Astrocyte (in vitro differentiated cells and primary cell): ENCODE data around the gene COL19A1. TPM values are rescaled to one million over a fixed set of nuclear protein-coding genes. Genes with fewer than 3 reads are reported as not detected.

Experiments used
- DNase-seq: peaks from one replicate; pipeline ENCODE4 v3.0.0-alpha.2; 2010; ENCODE audit warnings: low read depth
- FAIRE-seq: peaks from 2 replicates; lab custom pipeline; 2011; peaks lifted over from hg19 to GRCh38; lab: Jason Lieb, UNC
- H2AFZ ChIP-seq: 2 replicates; pipeline ENCODE4 v1.6.0; 2012; ENCODE audit warnings: low read depth, low read length, inconsistent platforms
- H3K27ac ChIP-seq: 2 replicates; pipeline ENCODE4 v1.5.1; 2011; ENCODE audit warnings: low read depth, low read length, inconsistent platforms
- H3K27me3 ChIP-seq: 2 replicates; pipeline ENCODE4 v1.6.0; 2011; ENCODE audit warnings: low read length, inconsistent platforms; ENCODE audit not compliant: insufficient read depth
- H3K36me3 ChIP-seq: 2 replicates; pipeline ENCODE4 v1.5.1; 2011; ENCODE audit warnings: low read length, inconsistent platforms; ENCODE audit not compliant: insufficient read depth
- H3K4me1 ChIP-seq: 2 replicates; pipeline ENCODE4 v1.5.1; 2011; ENCODE audit warnings: low read length, inconsistent platforms; ENCODE audit not compliant: insufficient read depth
- H3K4me2 ChIP-seq: 2 replicates; pipeline ENCODE4 v1.6.0; 2012; ENCODE audit warnings: low read length, inconsistent platforms
- H3K4me3 ChIP-seq: 2 replicates; pipeline ENCODE4 v1.5.1; 2011; ENCODE audit warnings: low read depth, mild to moderate bottlenecking, low read length, inconsistent platforms; ENCODE audit not compliant: insufficient read depth
- H3K79me2 ChIP-seq: 2 replicates; pipeline ENCODE4 v1.6.0; 2012; ENCODE audit warnings: mild to moderate bottlenecking, low read length, inconsistent platforms; ENCODE audit not compliant: insufficient read depth
- H3K9ac ChIP-seq: 2 replicates; pipeline ENCODE4 v1.6.0; 2012; ENCODE audit warnings: mild to moderate bottlenecking, low read length, inconsistent platforms
- H3K9me3 ChIP-seq: 2 replicates; pipeline ENCODE4 v1.5.1; 2012; ENCODE audit warnings: low read depth, mild to moderate bottlenecking, low read length, inconsistent platforms; ENCODE audit not compliant: insufficient read depth
- H4K20me1 ChIP-seq: 2 replicates; pipeline ENCODE4 v1.6.0; 2012; ENCODE audit warnings: low read length, inconsistent platforms; ENCODE audit not compliant: insufficient read depth
- H3K27ac Mint-ChIP-seq: one replicate; pipeline ENCODE4 v1.8.0; 2021; ENCODE audit warnings: mild to moderate bottlenecking, mixed read lengths; ENCODE audit not compliant: unreplicated experiment
- H3K27me3 Mint-ChIP-seq: one replicate; pipeline ENCODE4 v1.8.0; 2021; ENCODE audit warnings: low read depth, mixed read lengths; ENCODE audit not compliant: unreplicated experiment
- H3K36me3 Mint-ChIP-seq: one replicate; pipeline ENCODE4 v1.8.0; 2021; ENCODE audit warnings: low read depth, mixed read lengths; ENCODE audit not compliant: unreplicated experiment
- H3K4me1 Mint-ChIP-seq: one replicate; pipeline ENCODE4 v1.8.0; 2021; ENCODE audit warnings: low read depth, mixed read lengths; ENCODE audit not compliant: unreplicated experiment
- H3K4me3 Mint-ChIP-seq: one replicate; pipeline ENCODE4 v1.8.0; 2021; ENCODE audit warnings: mild to moderate bottlenecking, moderate library complexity, mixed read lengths; ENCODE audit not compliant: unreplicated experiment
- H3K9me3 Mint-ChIP-seq: one replicate; pipeline ENCODE4 v1.8.0; 2021; ENCODE audit warnings: mild to moderate bottlenecking, mixed read lengths; ENCODE audit not compliant: unreplicated experiment
- EZH2 ChIP-seq: IDR thresholded peaks from 2 replicates; pipeline ENCODE4 v1.6.1; 2012; ENCODE audit warnings: mild to moderate bottlenecking, low read length, inconsistent platforms; ENCODE audit not compliant: insufficient read depth
- total RNA-seq: library from RNA; stranded (reverse); gene quantifications from 2 replicates; pipeline ENCODE4 v1.2.1, GENCODE V29; 2021
- TF ChIP-seq, protein P1 (sequence below): IDR thresholded peaks from 2 replicates; pipeline ENCODE4 v1.5.1; 2011; ENCODE audit warnings: low read depth, mild to moderate bottlenecking, inconsistent platforms, low read length, moderate library complexity; ENCODE audit not compliant: insufficient read depth

COL19A1 gene
- total RNA-seq, 1 donor from 2014 or later = 0.18 TPM

DNA sequence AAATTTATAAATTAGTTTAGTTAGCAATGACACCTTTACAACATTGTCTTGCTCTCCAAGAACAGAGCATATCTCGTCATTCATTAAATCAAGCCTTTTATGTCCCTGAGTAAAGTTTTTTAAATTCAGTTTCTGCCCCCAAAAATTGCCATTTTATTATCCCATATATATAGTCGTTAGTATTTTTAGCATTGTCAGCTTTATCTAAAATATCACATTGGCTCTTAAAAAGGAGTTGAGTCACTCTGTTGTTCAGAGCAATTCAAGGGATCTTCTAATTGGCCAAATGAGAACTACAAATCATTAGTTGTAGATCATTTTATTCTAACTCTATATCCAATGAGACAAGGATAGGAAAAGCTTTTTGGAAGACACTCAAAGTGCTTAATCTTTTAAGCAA is 309.4 kb downstream of the COL19A1 start:
- peaks cover 4% of the 10 kb centered on the region for H3K4me1 Mint-ChIP-seq
- no peak overlapping the region for H3K27ac Mint-ChIP-seq
- no peak overlapping the region for H3K27ac ChIP-seq
- DNase-seq (no peak), FAIRE-seq (no peak)
- H3K9ac ChIP-seq = no peak overlapping the region
- no peaks in the 10 kb centered on the region for H3K36me3 Mint-ChIP-seq
- H3K27me3 Mint-ChIP-seq = no peaks in the 10 kb centered on the region
- no peaks in the 10 kb centered on the region for H3K9me3 ChIP-seq
- H3K27me3 ChIP-seq = no peaks in the 10 kb centered on the region
- no peak overlapping the region for H2AFZ ChIP-seq
- H3K4me2 ChIP-seq = no peak overlapping the region
- no peak overlapping the region for H3K4me3 Mint-ChIP-seq
- no peaks in the 10 kb centered on the region for H3K36me3 ChIP-seq
- H4K20me1 ChIP-seq = no peaks in the 10 kb centered on the region
- H3K4me3 ChIP-seq = no peak overlapping the region
- peaks cover 7% of the 10 kb centered on the region for H3K9me3 Mint-ChIP-seq
- no peaks in the 10 kb centered on the region for H3K4me1 ChIP-seq
- H3K79me2 ChIP-seq = no peaks in the 10 kb centered on the region
- TF ChIP-seq, protein P1, sequence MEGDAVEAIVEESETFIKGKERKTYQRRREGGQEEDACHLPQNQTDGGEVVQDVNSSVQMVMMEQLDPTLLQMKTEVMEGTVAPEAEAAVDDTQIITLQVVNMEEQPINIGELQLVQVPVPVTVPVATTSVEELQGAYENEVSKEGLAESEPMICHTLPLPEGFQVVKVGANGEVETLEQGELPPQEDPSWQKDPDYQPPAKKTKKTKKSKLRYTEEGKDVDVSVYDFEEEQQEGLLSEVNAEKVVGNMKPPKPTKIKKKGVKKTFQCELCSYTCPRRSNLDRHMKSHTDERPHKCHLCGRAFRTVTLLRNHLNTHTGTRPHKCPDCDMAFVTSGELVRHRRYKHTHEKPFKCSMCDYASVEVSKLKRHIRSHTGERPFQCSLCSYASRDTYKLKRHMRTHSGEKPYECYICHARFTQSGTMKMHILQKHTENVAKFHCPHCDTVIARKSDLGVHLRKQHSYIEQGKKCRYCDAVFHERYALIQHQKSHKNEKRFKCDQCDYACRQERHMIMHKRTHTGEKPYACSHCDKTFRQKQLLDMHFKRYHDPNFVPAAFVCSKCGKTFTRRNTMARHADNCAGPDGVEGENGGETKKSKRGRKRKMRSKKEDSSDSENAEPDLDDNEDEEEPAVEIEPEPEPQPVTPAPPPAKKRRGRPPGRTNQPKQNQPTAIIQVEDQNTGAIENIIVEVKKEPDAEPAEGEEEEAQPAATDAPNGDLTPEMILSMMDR = no peak
- TF ChIP-seq EZH2 = no peak

DNA sequence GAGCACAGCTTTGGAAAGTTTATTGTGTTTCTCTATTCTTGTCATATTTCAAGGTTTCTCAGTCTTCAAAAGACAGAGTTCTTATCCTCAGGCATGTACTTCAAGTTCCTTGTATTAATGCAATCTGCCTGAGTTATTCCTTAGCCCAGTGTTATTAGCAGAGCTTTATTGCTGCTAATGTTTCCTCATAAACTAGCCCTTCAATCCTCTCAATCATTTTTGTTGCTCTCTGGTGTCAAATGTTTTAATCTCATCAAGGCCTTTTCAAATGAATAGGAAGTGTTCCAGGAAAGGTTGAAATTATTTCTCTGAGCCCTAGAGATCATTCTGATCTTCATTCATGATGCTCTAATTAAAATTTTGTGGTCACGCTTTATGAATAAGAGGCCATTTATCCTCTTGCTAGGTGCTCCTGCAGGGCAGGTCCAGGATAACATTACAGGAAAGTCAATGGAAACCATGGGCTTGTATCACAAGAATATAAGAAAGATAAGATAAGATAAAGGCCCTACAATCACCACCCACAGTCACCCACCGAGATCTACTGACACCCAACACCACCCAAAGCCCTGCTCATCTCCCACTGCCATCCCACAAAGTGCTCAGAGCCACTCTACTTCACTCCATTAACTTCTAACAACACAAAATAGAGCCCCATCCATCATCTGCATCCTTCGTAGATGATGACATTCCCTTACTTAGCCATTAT is 310.6 kb downstream of the COL19A1 start:
- H3K9me3 ChIP-seq = peaks cover under 1% of the 10 kb centered on the region
- H4K20me1 ChIP-seq = no peaks in the 10 kb centered on the region
- H3K36me3 ChIP-seq = no peaks in the 10 kb centered on the region
- no peak overlapping the region for H3K27ac ChIP-seq
- H2AFZ ChIP-seq = no peak overlapping the region
- TF ChIP-seq, protein P1 = no peak
- TF ChIP-seq EZH2 = no peak
- DNase-seq (no peak), FAIRE-seq (no peak)
- peaks cover 1% of the 10 kb centered on the region for H3K4me1 Mint-ChIP-seq
- no peaks in the 10 kb centered on the region for H3K27me3 ChIP-seq
- H3K4me1 ChIP-seq = no peaks in the 10 kb centered on the region
- no peak overlapping the region for H3K9ac ChIP-seq
- H3K4me3 Mint-ChIP-seq = no peak overlapping the region
- no peaks in the 10 kb centered on the region for H3K36me3 Mint-ChIP-seq
- peaks cover 7% of the 10 kb centered on the region for H3K9me3 Mint-ChIP-seq
- H3K4me3 ChIP-seq = no peak overlapping the region
- H3K79me2 ChIP-seq = no peaks in the 10 kb centered on the region
- no peak overlapping the region for H3K27ac Mint-ChIP-seq
- H3K4me2 ChIP-seq = no peak overlapping the region
- H3K27me3 Mint-ChIP-seq = no peaks in the 10 kb centered on the region
